Glutamatergic neuron (in vitro differentiated cells): ENCODE results near the gene B4GALT6. TPM values are rescaled to one million over a fixed set of nuclear protein-coding genes. Genes with fewer than 3 reads are reported as not detected.

Source experiments
- DNase-seq: peaks from one replicate; pipeline ENCODE4 v3.0.0; 2022
- H3K27ac Mint-ChIP-seq: one replicate; pipeline ENCODE4 v1.8.0; 2020; ENCODE audit warnings: mild to moderate bottlenecking, mixed read lengths, inconsistent platforms; ENCODE audit not compliant: unreplicated experiment
- H3K27me3 Mint-ChIP-seq: one replicate; pipeline ENCODE4 v1.8.0; 2020; ENCODE audit warnings: mild to moderate bottlenecking, moderate library complexity, mixed read lengths, inconsistent platforms; ENCODE audit not compliant: unreplicated experiment
- H3K36me3 Mint-ChIP-seq: one replicate; pipeline ENCODE4 v1.8.0; 2020; ENCODE audit warnings: mild to moderate bottlenecking, mixed read lengths, inconsistent platforms; ENCODE audit not compliant: unreplicated experiment
- H3K4me1 Mint-ChIP-seq: one replicate; pipeline ENCODE4 v1.8.0; 2020; ENCODE audit warnings: mild to moderate bottlenecking, low read depth, mixed read lengths, inconsistent platforms; ENCODE audit not compliant: unreplicated experiment
- H3K4me3 Mint-ChIP-seq: one replicate; pipeline ENCODE4 v1.8.0; 2020; ENCODE audit warnings: mild to moderate bottlenecking, mixed read lengths, inconsistent platforms; ENCODE audit not compliant: unreplicated experiment
- H3K9me3 Mint-ChIP-seq: one replicate; pipeline ENCODE4 v1.8.0; 2020; ENCODE audit warnings: mild to moderate bottlenecking, moderate library complexity, mixed read lengths, inconsistent platforms; ENCODE audit not compliant: unreplicated experiment
- total RNA-seq: library from RNA; stranded (reverse); fragmentation: NEBNext Ultra II Directional; extraction: Animal tissue kit (Norgen Biotek cat#: 25700); gene quantifications from one replicate; pipeline ENCODE4 v1.2.1, GENCODE V29; 2021; ENCODE audit not compliant: unreplicated experiment
- TF ChIP-seq, protein P1 (sequence below): fragments of 200-600 bp; sonication (generic); IDR thresholded peaks from one replicate; pipeline ENCODE4 v1.5.0; 2021; ENCODE audit not compliant: partially characterized antibody, unreplicated experiment

Gene B4GALT6
- total RNA-seq, 1 donor from 2014 or later = 16.5 TPM

DNA sequence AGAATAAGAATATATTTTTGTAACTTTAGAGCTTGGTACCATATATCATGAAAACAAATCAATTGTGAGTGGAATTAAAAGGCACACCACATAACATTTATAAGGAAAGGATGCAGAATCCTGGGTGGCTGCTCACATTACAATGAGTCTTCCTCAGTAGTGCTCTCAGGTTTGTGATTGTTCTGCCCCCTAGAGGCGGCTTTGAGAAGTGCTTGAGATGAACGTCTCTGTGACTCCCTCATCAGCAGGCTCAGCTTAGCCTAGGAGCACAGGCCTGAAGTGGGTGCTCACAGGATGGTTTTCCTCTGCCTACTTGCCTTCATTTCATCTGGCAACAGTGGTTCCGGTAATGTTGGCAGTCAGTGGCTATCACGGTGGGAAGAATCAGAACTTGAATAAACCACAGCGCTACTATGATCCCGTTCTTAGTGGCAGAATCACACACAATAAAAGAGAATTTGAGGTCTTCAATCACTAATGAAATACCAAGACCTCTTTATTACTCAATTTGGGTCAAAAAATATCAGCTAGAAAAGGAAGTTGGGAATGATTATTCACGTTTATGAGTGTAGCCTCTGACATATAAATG, 38.1 kb upstream of the B4GALT6 start:
- Mint-ChIP-seq H3K4me1 (no peaks in the 10 kb centered on the region), H3K27me3 (no peaks in the 10 kb centered on the region), H3K9me3 (peaks cover 9% of the 10 kb centered on the region), H3K27ac (no peak overlapping the region), H3K36me3 (peaks cover 10% of the 10 kb centered on the region), H3K4me3 (no peak overlapping the region)
- DNase-seq = peak; percentile 87
- TF ChIP-seq, protein P1, sequence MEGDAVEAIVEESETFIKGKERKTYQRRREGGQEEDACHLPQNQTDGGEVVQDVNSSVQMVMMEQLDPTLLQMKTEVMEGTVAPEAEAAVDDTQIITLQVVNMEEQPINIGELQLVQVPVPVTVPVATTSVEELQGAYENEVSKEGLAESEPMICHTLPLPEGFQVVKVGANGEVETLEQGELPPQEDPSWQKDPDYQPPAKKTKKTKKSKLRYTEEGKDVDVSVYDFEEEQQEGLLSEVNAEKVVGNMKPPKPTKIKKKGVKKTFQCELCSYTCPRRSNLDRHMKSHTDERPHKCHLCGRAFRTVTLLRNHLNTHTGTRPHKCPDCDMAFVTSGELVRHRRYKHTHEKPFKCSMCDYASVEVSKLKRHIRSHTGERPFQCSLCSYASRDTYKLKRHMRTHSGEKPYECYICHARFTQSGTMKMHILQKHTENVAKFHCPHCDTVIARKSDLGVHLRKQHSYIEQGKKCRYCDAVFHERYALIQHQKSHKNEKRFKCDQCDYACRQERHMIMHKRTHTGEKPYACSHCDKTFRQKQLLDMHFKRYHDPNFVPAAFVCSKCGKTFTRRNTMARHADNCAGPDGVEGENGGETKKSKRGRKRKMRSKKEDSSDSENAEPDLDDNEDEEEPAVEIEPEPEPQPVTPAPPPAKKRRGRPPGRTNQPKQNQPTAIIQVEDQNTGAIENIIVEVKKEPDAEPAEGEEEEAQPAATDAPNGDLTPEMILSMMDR = peak; percentile 96

DNA sequence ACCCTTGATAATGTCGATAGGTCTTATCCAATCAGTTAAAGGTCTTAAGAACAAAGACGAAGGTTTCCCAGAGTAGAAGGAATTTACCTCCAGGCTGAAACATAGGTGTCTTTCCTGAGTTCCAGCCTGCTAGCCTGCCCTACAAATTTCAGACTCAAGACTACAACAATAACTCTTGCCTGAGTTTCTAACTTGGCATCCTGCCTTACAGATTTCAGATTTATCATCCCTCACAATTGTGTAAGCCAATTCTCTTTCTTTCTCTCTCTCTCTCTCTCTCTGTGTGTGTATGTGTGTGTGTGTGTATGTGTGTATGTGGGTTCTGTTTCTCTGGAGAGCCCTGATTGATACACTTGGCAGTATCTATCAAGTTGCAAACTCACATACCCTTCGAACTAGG, 37.2 kb upstream of the B4GALT6 start:
- H3K27ac Mint-ChIP-seq = no peak overlapping the region
- peaks cover 9% of the 10 kb centered on the region for H3K9me3 Mint-ChIP-seq
- H3K4me1 Mint-ChIP-seq = no peaks in the 10 kb centered on the region
- no peaks in the 10 kb centered on the region for H3K27me3 Mint-ChIP-seq
- TF ChIP-seq, protein P1 = no peak
- H3K36me3 Mint-ChIP-seq = peaks cover 10% of the 10 kb centered on the region
- no peak for DNase-seq
- H3K4me3 Mint-ChIP-seq = no peak overlapping the region

DNA sequence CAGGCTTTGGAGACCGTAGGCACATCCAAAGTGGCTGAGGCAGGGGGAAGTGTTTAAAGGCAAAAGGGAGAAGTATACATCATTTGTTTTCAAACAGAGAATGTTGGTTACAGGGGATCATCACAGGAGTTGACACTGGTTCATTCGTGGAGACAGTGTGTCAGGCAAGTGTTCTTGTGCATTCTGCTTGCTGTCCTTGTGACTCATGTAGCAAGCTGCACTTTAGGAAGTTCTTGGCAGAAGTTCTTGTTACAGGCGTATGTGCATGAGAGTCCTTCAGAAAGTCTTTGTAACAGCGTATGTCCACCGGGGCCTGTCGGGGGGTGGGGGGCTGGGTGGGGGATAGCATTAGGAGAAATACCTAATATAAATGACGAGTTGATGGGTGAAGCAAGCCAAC, 36.5 kb upstream of the B4GALT6 start:
- no peak overlapping the region for H3K4me3 Mint-ChIP-seq
- no peaks in the 10 kb centered on the region for H3K4me1 Mint-ChIP-seq
- H3K27ac Mint-ChIP-seq = no peak overlapping the region
- peaks cover 9% of the 10 kb centered on the region for H3K9me3 Mint-ChIP-seq
- H3K27me3 Mint-ChIP-seq = no peaks in the 10 kb centered on the region
- H3K36me3 Mint-ChIP-seq = peaks cover 10% of the 10 kb centered on the region
- DNase-seq = no peak
- TF ChIP-seq, protein P1 = no peak

DNA sequence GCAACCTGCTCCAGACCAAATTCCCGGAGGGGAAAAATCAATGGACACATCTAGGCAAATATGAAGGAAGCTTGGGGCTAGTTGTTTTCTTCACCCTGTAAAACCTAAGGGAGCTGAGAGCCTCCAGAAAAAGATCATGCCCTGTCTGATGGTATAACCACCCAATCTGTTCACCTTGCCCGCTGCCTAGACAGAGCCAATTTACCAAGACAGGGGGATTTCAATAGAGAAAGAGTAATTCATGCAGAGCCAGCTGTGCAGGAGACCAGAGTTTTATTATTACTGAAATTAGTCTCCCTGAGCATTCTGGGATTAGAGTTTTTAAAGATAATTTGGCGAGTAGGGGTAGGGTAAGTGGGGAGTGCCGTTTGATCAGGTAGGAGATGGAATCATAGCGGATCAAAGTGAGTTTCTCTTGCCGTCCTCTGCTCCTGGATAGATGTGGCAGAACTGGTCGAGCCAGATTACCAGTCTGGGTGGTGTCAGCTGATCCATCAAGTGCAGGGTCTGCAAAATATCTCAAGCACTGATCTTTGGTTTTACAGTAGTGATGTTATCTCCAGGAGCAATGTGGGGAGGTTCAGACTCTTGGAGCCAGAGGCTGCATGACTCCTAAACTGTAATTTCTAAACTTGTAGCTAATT, 35.1 kb upstream of the B4GALT6 start:
- peaks cover 8% of the 10 kb centered on the region for H3K9me3 Mint-ChIP-seq
- peaks cover 10% of the 10 kb centered on the region for H3K36me3 Mint-ChIP-seq
- H3K27me3 Mint-ChIP-seq = peaks cover under 1% of the 10 kb centered on the region
- DNase-seq = no peak
- TF ChIP-seq, protein P1 = no peak
- no peak overlapping the region for H3K27ac Mint-ChIP-seq
- no peak overlapping the region for H3K4me3 Mint-ChIP-seq
- H3K4me1 Mint-ChIP-seq = peaks cover 5% of the 10 kb centered on the region

DNA sequence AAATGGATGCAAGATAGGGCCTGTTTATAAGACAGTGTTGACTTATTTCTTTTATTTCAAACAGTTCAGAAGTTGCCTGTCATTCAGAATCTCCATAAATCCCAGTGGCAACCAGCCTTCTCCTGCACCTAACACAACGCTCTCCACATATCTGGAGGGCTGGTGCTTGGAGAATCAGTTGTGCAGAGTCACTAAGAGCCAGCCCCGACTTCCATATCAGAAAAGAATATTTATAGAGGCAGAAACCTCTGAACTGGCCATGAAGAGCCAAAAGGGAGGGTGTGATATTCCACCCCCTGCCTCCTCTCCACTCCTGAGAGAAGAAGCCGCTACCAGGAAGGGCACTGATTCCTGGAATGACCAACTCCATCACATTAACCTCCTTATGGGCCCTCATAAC, 34.0 kb upstream of the B4GALT6 start:
- Mint-ChIP-seq H3K27ac (no peak overlapping the region), H3K9me3 (peaks cover 14% of the 10 kb centered on the region), H3K4me3 (no peak overlapping the region), H3K4me1 (peaks cover 11% of the 10 kb centered on the region), H3K36me3 (peaks cover 10% of the 10 kb centered on the region), H3K27me3 (peaks cover 4% of the 10 kb centered on the region)
- TF ChIP-seq, protein P1 = no peak
- no peak for DNase-seq
